HG02642 (cell line): ENCODE measurements around the gene ACHE.

Source experiments
- ATAC-seq: cut with Tn5 transposase; IDR thresholded peaks from one replicate; pipeline ENCODE4 v1.9.1; 2021; ENCODE audit warnings: mild to moderate bottlenecking; ENCODE audit not compliant: unreplicated experiment, poor library complexity

The ACHE gene

GRCh38 chr7:100897772-100898454, 2.2 kb upstream of the ACHE start:
- no peak for ATAC-seq

GRCh38 chr7:100896732-100897608, 1.3 kb upstream of the ACHE start:
- ATAC-seq: no peak

- ATAC-seq: no peak
These were observed 456 bp upstream of the ACHE start for GRCh38 chr7:100895956-100896731.

- ATAC-seq: no peak
These were observed 608 bp downstream of the ACHE start for GRCh38 chr7:100894860-100895700.

- ATAC-seq: no peak
These were observed 1.6 kb downstream of the ACHE start for GRCh38 chr7:100893910-100894721.

- no peak for ATAC-seq
These were observed 2.3 kb downstream of the ACHE start for GRCh38 chr7:100893318-100893895.

GRCh38 chr7:100892364-100893317, 3.0 kb downstream of the ACHE start:
- ATAC-seq: no peak

GRCh38 chr7:100891568-100892247, 4.0 kb downstream of the ACHE start:
- ATAC-seq: no peak

GRCh38 chr7:100890653-100891567, 4.8 kb downstream of the ACHE start:
- no peak for ATAC-seq

- peak; percentile 30 for ATAC-seq
These were observed 6.5 kb downstream of the ACHE start, which contains the start of gene UFSP1 for GRCh38 chr7:100888988-100889750. TSS of gene UFSP1 (minus strand) at chr7:100889715. CDS start at chr7:100889271, 444 bp downstream.

- ATAC-seq: no peak
These were observed 7.2 kb downstream of the ACHE start for GRCh38 chr7:100888291-100888987.

GRCh38 chr7:100887516-100888290, 8.0 kb downstream of the ACHE start:
- ATAC-seq: peak; percentile 43

GRCh38 chr7:100886936-100887515, 8.7 kb downstream of the ACHE start:
- no peak for ATAC-seq
